GM18520 (cell line): ENCODE results near the gene WNT7A.

Experiments
- ATAC-seq: cut with Tn5 transposase; IDR thresholded peaks from one replicate; pipeline ENCODE4 v1.9.1; 2021; ENCODE audit not compliant: unreplicated experiment

WNT7A gene

DNA sequence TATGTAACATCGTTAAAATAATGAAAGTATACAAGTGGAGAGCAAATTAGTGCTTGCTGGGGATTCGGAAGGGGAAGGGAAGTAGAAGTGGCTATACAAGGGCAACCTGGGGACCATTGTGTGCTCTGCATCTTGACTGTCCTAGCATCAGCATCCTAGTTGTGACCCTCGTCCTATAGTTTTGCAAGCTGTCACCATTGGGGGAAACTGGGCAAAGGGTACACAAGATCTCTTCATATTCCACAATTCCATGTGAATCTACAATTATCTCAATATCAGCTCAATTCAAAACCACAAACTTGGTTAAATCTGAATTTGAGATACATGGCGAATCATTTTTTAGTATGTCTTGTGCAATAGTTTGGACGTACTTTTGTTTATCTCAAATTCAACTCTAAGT lies 30.9 kb downstream of the WNT7A start:
- ATAC-seq, result no peak

DNA sequence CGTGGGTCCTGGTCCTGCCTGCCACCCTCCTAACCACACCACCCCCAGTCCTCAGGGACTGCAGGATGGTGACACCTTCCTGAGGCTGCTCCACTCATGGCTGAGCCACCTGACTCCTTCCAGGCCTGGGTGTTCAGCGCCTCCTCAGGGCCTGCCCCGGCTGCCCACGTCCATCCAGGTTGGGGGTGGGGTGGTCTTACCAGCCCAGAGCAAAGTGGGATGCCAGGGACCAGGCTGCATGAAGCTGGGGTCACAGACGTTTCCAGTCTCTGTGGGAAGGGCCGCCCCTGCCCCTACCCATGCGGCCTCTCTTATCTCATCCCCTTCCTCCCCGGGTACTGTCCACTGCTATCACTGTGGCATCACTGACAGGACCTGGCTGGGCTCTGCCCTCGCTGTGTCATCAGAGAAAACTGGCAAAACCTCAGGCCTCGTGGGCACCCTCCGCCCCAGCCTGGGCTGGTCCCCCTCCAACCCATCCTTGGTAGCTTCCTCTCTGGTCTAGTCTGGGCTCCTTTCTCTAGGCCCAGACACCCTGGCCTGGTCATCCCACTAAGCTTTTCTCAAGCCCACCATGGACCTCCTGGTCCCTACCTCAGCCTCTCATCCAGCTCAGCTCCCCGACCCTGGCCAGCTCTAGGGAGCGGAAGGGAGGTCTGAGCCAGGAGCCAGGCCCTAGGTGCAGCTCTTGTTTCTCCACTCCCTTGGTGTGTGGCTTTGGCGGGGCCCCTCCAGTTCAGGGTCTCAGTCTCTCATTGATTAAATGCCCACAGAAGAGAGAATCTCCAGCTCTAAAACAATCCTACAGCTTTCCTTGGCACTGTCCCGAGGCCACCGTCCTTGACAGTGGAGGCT lies 32.9 kb downstream of the WNT7A start:
- ATAC-seq, result no peak

DNA sequence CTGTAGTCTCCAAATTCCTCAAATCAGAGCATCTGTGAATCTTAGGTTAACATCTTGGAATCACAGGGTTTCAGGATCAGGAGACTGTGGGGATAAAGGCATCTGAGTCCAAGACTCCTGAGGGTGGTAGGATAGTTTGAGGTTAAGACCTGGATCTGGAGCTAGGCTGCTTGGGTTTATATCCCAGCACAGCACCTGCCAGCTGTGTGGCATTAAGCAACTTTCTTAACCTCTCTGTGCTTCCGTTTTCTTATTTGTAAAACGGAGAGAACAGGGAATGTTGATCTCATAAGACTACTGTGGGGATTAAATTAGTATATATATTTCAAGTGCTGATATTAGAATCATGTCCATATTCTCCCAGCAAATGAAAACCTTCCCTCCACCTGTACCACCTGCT lies 33.6 kb downstream of the WNT7A start:
- ATAC-seq, result no peak

DNA sequence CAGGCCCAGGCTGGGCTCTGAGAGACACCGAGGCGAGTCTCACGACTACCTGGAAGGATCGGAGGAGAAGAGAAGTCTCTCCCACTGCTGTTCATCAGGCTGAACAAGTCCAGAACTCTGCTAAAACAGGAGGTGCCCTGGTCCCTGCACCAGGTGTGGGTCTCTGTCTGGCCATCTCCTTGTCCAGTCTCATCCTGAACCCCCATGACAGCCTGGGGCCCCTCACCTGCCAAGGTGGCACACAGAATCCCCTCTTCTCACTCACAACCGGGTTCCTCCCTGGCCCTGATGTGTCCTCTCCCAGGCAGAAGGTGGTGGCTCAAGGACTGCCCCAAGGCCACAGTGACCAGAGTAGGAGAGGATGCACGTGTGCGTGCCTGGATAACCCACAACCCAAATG lies 34.1 kb downstream of the WNT7A start:
- no peak for ATAC-seq

DNA sequence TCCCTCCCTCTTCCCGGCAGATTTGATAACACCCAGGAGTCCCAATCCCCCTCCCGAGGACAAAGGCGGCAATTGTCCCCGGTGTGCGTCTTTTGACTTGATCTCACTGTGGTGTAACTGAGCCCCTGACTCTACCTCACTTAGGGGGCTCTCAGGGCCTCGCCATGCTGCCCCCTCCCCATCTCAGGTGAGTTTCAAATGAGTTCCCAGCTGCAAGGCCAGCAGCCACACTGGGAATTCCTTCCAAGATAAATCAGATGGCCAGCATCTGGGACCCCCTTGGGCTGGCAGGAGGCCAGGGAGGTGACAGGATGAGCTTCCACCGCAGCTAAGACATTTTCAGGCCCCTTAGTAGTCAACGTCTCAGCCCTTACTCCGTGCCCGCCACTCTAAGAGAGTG lies 35.0 kb downstream of the WNT7A start:
- no peak for ATAC-seq

DNA sequence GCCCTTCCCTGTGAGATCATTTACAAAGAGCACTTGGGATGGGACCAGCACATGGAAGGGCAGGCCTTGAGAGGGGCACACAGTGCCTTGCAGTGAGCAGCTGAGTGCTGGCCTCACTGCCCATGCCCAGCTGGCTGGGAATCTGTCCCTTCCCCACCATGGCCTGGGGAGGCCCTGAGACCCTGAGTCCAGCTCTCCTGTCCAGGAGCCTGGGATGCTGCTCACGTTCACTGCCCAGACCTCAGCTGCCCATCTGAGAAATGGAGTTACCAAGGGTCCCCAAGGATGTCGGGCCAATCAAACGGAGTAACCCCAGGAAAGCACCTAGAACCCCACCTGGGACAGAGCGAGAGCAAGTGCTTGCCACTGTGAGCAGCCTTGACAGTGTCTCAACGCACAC lies 35.6 kb downstream of the WNT7A start:
- no peak for ATAC-seq

DNA sequence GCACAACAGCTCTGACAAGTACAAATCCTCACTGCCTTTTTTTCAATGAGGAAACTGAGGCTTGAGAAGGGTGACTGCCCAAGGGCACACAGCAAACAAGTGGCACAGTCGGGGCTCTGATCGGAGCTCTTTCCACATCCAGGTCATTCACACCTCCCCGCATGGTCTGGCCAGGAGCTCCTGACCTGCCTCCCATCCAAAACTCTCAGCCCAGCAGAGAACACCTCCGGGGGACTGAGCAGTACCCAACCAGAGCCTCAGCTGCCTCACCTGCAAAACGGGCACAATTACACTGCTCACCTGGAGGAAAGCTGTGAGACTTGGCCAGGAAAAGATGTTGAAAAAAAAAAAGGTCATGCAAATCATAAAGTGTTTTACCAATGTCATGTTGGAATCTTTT lies 36.5 kb downstream of the WNT7A start:
- ATAC-seq, result no peak

DNA sequence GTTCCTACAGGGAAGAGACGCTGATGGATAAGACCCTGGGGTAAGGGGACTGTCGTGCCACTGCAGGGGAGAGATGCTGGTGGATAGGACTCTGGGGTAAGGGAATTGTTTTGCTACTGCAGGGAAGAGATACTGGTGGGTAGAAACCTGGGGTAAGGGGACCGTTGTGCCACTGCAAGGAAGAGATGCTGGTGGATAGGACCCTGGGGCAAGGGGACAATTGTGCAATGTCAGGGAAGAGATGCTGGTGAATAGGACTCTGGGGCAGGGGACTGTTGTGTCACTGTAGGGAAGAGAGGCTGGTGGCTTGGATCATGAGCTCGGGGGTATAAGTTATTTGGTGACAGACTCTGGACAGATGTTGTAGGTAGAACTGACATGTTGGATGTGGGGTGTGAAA lies 37.6 kb downstream of the WNT7A start:
- no peak for ATAC-seq

DNA sequence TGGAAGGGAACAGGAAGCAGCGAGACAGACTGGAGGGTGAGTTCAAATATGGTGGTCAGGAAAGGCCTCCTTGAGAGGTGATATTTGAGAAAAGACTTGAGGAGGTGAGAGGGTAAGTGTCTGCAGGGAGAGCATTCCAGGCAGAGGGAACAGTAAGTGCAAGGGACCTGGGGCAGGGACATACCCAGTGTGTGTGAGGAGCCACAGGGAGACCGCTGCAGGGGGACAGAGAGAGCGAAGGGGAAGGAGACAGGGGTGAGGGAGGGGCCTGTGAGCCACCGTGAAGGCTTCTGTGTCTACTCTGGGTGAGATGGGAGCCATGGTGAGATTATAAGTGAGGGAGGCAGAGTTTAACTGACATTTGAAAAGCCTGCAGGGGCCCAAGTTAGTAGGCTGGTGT lies 38.0 kb downstream of the WNT7A start:
- no peak for ATAC-seq

DNA sequence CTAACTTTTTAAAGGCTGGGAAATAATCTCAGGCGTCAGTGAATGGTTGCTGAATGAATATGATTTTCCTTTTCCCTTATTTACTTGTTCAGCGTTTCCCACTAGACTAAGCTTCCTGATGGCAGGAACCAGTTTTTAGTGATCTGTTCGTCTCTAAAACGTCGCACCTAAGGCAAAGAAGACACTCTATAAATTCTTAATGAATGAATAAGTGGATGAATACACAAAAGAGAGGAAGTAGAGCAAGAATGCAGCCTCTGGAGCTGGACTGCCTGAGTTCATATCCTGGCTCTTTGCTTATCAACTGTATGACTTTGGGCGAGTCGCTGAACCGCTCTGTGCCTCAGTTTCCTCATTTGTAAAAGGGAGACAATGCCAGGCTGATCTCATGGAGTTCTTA lies 38.7 kb downstream of the WNT7A start:
- ATAC-seq, result no peak

DNA sequence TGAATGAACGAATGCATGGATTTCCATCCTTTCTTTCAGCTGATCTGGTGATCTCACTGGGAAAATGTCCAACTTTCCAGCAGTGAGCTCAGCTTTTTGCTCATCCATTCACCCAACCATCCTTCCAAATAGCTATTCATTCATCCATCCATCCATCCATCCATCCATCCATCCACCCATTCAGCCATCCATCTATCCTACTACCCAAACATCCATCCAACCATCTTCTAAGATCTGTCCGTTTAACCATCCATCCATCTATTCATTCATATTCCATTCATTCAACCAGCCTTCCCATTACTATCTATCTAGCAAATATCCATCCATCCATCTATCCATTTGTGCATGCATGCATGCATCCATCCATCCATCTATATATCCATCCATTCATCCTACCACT lies 39.4 kb downstream of the WNT7A start:
- no peak for ATAC-seq

DNA sequence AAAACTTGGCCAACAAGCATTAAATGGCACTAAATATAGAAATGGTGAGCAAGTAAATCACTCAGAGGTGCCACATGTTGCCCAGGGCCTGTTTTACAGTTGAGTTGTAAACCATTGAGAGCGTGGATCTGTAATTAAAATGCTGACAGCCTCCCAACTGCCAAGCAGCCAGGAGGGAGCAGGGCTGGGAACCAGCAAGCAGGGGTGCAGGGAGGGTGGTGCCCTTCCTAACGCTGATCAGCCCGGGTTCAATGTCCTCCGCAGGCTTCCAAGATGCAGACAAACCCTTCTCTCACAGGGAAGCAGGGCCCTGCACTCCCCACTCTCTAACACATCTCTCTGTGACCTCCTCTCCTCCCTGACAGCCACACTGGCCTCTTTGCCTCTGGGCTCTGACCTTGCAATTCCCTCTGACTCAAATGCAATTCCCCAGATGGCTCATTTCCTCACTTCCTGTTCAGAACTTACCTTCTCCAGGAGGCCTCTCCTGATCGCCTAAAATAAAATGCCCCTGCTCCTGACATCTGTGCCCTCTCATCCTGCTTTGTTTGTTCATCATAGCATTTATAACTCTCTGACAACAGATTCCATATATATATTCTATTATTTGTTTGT lies 40.0 kb downstream of the WNT7A start:
- ATAC-seq, result no peak

DNA sequence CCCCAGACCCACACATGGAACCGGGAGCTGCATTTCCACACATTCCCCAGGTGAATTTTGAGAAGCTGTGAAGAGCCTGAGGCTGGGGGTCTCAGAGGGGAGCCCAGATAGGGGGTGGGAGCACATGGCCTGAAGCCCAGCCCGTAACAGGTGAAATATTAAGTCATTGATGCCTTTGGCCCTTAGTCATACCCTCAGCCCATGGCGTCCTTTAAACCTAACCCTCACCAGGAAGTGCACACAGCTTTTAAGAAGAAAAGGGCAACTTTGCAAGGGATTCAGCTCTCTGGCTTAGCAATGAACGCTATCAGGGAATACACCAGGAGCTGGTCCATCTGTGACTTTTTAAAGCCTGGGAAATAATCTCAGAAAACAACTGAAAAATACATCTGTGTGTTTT lies 40.6 kb downstream of the WNT7A start:
- ATAC-seq, result no peak

DNA sequence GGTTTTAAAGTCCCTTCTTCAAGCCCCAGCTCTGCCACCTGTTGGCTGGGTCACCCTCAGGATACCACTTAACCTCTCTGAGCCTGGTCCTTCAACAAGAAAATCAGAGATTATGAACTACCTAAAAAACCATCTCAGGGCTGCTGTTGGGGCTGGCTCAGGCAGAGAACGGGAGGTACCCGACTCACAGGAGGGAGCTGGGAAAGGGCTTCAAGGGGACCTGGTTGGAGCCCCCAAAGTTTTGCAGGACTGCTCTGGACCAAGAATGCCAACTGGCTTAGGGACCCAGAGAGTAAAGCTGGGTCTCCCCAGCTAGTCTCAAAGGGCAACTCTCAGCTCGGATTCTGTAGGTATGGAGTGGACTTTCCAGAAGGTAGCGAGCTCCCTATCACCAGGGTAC lies 41.5 kb downstream of the WNT7A start:
- no peak for ATAC-seq

DNA sequence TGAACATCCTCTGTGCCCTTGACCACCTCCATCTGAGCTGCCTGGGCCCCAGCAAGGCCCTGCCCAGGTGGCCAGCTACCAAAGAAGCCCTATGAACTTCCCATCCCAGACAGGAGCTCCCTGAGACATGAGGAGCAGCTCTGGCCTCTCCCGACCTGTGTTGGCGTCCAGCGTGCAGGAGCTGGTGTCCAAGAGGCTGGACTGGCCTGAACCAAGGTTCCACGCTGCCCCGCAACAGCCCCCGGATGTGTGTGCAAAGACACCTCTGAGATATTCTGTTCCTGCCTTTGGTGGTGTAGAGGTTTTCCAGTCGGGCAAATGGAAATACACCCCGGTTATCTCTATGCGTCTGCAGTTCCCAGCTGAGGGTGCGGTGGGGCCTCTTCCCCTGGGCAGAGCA lies 42.1 kb downstream of the WNT7A start:
- no peak for ATAC-seq

DNA sequence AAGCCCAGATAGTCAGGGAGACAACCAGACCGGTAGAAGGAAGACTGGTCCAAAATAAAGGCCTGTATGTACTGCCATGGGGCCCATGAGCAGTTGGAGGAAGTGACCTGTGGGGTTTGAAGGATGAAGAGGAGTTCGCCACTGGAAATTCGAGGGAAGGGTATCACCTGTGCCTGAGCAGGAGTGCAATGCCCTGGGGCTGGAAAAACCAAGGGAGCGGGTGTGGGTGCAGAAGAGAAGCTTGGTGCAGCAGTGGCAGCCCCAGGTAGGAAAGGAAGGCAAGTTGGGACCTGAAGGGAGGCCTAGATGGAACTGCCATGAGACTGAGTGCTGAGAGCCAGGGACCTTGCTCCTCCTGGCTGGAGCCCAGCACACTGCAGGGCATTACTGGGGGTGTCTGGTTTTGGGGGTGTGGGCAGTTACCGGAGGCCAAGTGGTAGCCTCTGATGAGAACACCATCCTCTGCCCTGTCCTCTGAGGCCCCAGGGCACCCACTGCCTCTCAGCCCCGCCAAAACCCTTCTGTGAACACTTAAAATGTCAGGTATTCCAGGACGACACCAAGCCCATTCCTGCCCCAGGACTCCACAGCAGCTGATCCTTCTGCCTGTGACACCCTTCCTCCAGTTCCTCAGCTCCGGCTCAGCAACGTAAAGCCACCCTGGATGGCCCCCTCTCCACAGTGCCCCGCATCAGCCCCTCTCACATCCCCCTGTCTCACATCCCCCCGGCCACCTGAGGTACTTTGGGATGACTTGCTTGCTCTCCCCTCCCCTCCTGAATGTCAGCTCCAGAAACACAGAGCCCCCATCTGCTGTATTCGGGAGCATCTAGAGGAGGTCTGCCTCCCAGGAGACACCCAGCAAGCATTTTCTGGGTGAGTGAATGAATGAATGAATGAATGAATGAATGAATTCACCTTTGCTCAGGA lies 42.9 kb downstream of the WNT7A start:
- ATAC-seq, result no peak

DNA sequence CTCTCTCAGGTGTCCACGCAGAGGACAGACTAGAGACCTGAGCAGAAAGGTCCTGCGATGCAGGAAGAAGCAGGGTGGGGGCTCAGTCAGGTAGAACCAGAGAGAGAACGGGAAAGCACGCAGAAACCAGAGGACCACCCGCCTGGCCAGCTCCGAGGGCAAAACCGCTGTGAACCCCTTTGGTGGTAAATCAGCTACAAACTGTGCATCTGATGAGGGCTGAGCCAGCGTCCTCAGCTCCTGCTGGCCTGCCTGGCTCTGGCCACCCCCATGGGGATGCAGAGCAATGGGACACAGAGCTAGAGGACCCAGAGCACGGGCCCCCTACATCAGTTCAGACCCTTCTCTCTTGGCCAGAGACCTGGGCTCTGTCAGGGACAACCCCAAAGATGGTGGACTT lies 44.6 kb downstream of the WNT7A start:
- no peak for ATAC-seq

DNA sequence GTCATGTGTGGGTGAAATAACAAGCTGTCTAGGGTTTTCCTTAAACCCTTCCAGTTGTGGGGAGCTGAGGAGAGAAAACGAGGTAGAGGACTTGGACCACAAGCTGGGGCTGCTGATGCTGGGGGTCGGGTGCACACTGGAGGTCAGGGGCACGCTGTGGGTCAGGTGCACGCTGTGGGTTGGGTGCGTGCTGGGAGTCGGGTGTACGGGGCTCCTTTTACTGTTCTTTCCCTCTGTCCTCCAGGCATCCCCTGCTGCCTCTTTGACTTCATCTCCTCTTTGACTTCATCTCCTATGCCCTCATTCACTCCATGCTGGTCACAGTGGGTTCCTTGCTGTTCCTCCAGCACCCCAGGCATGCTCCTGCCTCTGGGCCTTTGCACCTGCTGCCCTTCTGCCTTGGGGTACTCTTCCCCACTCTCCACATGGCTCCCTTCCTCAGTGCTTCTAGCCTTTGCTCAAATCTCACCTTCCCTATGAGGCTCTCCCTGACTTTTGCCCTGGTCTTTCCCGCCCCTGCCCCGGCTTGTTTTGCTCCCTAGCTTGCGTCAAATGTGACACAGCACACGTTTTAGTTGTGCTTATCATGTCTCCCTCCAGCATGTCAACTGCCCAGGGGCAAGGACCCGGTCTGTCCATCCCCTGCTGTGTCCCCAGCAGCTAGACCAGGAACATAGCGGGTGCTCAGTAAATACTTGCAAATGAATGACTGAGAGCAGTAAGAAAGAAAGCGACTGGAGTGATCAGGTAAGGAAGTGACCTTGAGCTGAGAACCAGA lies 45.4 kb downstream of the WNT7A start:
- no peak for ATAC-seq

DNA sequence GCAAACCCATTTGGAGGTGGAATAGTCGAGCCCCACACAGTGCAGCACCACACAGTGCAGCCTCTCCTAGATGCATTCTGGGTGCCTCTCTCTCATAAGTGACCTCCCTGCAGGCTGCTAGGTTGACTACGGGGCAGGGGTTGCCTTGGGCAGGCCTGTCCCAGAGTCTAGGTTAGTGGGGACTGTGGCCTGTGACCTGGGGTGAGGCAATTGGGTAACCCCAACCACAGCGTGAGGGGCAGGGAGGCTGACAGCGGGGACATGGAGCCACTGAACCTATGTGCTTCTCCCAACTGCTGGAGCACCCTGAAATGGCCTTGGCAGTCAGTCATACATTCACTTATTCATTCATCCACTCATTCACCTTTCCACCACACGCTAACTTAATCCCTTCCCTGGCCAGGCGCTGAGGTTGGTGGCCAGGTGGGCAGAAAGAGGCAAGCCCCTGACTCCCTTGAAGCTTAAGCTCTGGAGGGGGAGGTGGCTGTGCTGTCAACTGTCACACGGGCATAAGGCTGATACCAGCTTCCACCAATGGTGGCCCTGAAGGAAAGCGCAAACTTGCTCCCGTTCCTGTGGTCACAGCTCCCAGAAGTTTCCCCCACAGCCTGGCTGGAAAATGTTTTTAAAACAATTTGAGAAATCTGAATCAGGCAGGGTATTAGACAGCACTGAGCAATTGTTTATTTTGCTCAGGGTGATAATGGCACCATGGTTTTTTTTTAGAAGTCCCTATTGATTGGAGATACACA lies 46.2 kb downstream of the WNT7A start:
- ATAC-seq, result no peak

DNA sequence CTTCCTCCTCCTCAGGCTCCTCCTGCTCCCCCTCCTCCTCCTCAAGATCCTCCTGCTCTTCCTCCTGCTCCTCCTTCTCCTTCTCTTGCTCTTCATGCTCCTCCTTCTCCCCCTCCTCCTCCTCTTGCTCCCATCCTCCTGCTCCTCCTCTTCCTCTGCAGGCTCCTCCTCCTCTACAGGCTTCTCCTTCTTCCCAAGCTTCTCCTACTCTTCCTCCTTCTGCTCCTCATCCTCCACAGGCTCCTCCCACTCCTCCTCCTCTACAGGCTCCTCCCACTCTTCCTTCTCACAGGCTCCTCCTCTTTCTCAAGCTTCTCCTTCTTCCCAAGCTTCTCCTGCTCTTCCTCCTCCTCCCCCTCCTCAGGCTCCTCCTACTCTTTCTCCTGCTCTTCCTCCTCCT lies 47.7 kb downstream of the WNT7A start:
- ATAC-seq, result no peak
